Measurements from ENCODE around the gene GNA12.
"Not testable (repeated sequence)": the region's sequence is repeated elsewhere in the genome, so short reads cannot be mapped to it uniquely, and the experiment has no call there.

GRCh38 chr7:2737005-2737743 is 106.9 kb downstream of the GNA12 start:
- TF ChIP-seq EZH2phosphoT487 (IDR thresholded peaks at IDR 0.05; ENCODE audit: borderline replicate concordance, low read length); CTCF (conservative IDR thresholded peaks at IDR 0.05; ENCODE audit: low read depth, low read length); EZH2 (IDR thresholded peaks at IDR 0.05; ENCODE audit: low read length, unreplicated experiment): not testable (repeated sequence)

All from PC-3 (cell line).